GM12878 (cell line): ENCODE measurements around the gene ISCA2. TPM values are rescaled to one million over a fixed set of nuclear protein-coding genes. Genes with fewer than 3 reads are reported as not detected.

ENCODE experiments used
- ATAC-seq: fragments of 200-7000 bp; cut with Tn5 transposase; 3 replicates; pipeline ENCODE4 v1.9.1; 2020; ENCODE audit warnings: mild to moderate bottlenecking, moderate library complexity
- BruUV-seq: library from RNA; stranded (reverse); fragments of 400-500 nt; replicated peaks from 2 replicates; lab custom pipeline; 2021; lab: Mats Ljungman, UMichigan
- CTCF ChIA-PET: fragments of 300-600 bp; sonication (Branson Sonifier 250); formaldehyde crosslinking; extraction: SDS; loops from one replicate; lab custom pipeline; 2021; ENCODE audit warnings: inconsistent platforms; lab: Yijun Ruan, JAX
- POLR2A ChIA-PET: fragments of 350-600 bp; formaldehyde crosslinking; extraction: SDS; loops from one replicate; lab custom pipeline; 2021; ENCODE audit warnings: inconsistent platforms; lab: Charles Lee
- RAD21 ChIA-PET: fragments of 300-600 bp; sonication (Branson Sonifier 250); formaldehyde crosslinking; loops from one replicate; lab custom pipeline; 2023; ENCODE audit warnings: antibody characterized with exemption; ENCODE audit not compliant: unreplicated experiment; lab: Charles Lee
- SMC1A ChIA-PET: fragments of 300-600 bp; sonication (Branson Sonifier 250); formaldehyde crosslinking; loops from one replicate; lab custom pipeline; 2023; ENCODE audit not compliant: unreplicated experiment, uncharacterized antibody; lab: Charles Lee
- DNase-seq: peaks from one replicate; pipeline ENCODE4 v3.0.0-alpha.2; 2011; ENCODE audit warnings: low read depth, low spot score
- FAIRE-seq: peaks from 3 replicates; lab custom pipeline; 2011; peaks lifted over from hg19 to GRCh38; lab: Jason Lieb, UNC
- H2AFZ ChIP-seq: 2 replicates; pipeline ENCODE4 v1.6.0; 2011; ENCODE audit warnings: low read depth, low read length, control low read depth; ENCODE audit not compliant: control insufficient read depth
- H3K27ac ChIP-seq: 2 replicates; pipeline ENCODE4 v1.5.1; 2011; ENCODE audit warnings: control low read depth; ENCODE audit not compliant: control insufficient read depth, insufficient read depth
- H3K27me3 ChIP-seq, 2 experiments: replicated peaks in 1 of 2; 2 replicates each; pipeline versions ENCODE4 v1.6.0 to v1.6.1; 2011; ENCODE audit warnings: low read length in 1 of 2; ENCODE audit not compliant: control insufficient read depth in 2 of 2, insufficient read depth in 2 of 2
- H3K36me3 ChIP-seq, 2 experiments: 2 replicates each; pipeline ENCODE4 v1.5.1; 2011; ENCODE audit warnings: low read length in 1 of 2; ENCODE audit not compliant: control insufficient read depth in 2 of 2, insufficient read depth in 2 of 2
- H3K4me1 ChIP-seq: 2 replicates; pipeline ENCODE4 v1.6.1; 2011; ENCODE audit warnings: mild to moderate bottlenecking, low read length, moderate library complexity, mixed read lengths; ENCODE audit not compliant: control insufficient read depth, insufficient read depth
- H3K4me2 ChIP-seq: 2 replicates; pipeline ENCODE4 v1.6.0; 2011; ENCODE audit warnings: control low read depth; ENCODE audit not compliant: control insufficient read depth, insufficient read depth
- H3K4me3 ChIP-seq: fragments of 200-600 bp; sonication (generic); 2 replicates; pipeline ENCODE4 v1.5.1; 2016
- H3K79me2 ChIP-seq: 2 replicates; pipeline ENCODE4 v1.6.0; 2011; ENCODE audit warnings: low read length; ENCODE audit not compliant: control insufficient read depth, insufficient read depth
- H3K9ac ChIP-seq: 2 replicates; pipeline ENCODE4 v1.8.0; 2011; ENCODE audit warnings: low read length, control low read depth, mixed read lengths; ENCODE audit not compliant: control insufficient read depth, insufficient read depth
- H3K9me3 ChIP-seq: replicated peaks from 3 replicates; pipeline ENCODE4 v1.5.1; 2011; ENCODE audit warnings: mild to moderate bottlenecking, low read length; ENCODE audit not compliant: control insufficient read depth, insufficient read depth
- H4K20me1 ChIP-seq: 2 replicates; pipeline ENCODE4 v1.6.0; 2011; ENCODE audit not compliant: control insufficient read depth, insufficient read depth
- BMI1 ChIP-seq: fragments of 450-650 bp; IDR thresholded peaks from 2 replicates; pipeline ENCODE4 v1.6.1; 2016; ENCODE audit warnings: mild to moderate bottlenecking, moderate library complexity, borderline replicate concordance
- E2F8 ChIP-seq: fragments of 450-650 bp; IDR thresholded peaks from 2 replicates; pipeline ENCODE4 v1.6.1; 2018; ENCODE audit warnings: mild to moderate bottlenecking, low read depth, moderate library complexity; ENCODE audit not compliant: partially characterized antibody
- HSF1 ChIP-seq: fragments of 150-350 bp; IDR thresholded peaks from 2 replicates; pipeline ENCODE4 v1.6.1; 2014; ENCODE audit warnings: mild to moderate bottlenecking, low read depth, low read length
- IRF5 ChIP-seq: fragments of 450-650 bp; IDR thresholded peaks from 2 replicates; pipeline ENCODE4 v1.6.1; 2017; ENCODE audit warnings: borderline replicate concordance
- KAT2A ChIP-seq: conservative IDR thresholded peaks from 2 replicates; pipeline ENCODE4 v1.6.1; 2011; ENCODE audit warnings: low read depth, low read length; ENCODE audit not compliant: control insufficient read depth
- MLLT1 ChIP-seq: fragments of 450-650 bp; IDR thresholded peaks from 2 replicates; pipeline ENCODE4 v1.6.1; 2016; ENCODE audit warnings: mild to moderate bottlenecking
- PBX3 ChIP-seq: IDR thresholded peaks from 2 replicates; pipeline ENCODE4 v1.6.1; 2011; ENCODE audit warnings: mild to moderate bottlenecking, low read depth, low read length, moderate library complexity; ENCODE audit not compliant: insufficient replicate concordance
- PML ChIP-seq: IDR thresholded peaks from 2 replicates; pipeline ENCODE4 v1.6.1; 2012; ENCODE audit warnings: low read length, inconsistent platforms
- RCOR1 ChIP-seq: conservative IDR thresholded peaks from 2 replicates; pipeline ENCODE4 v1.6.1; 2012; ENCODE audit warnings: low read depth, low read length, improper control_type of control experiment
- RELB ChIP-seq: fragments of 450-650 bp; IDR thresholded peaks from 2 replicates; pipeline ENCODE4 v1.6.1; 2017; ENCODE audit warnings: low read depth, mild to moderate bottlenecking, moderate library complexity
- SIN3A ChIP-seq: IDR thresholded peaks from 2 replicates; pipeline ENCODE4 v1.6.1; 2012; ENCODE audit warnings: low read depth, low read length, improper control_type of control experiment
- WRNIP1 ChIP-seq: IDR thresholded peaks from 2 replicates; pipeline ENCODE4 v1.6.1; 2011; ENCODE audit warnings: low read depth, low read length, improper control_type of control experiment, borderline replicate concordance
- WGBS: methylation state at CpG from one replicate; pipeline ENCODE4 v1.1.6; 2016; ENCODE audit warnings: low lambda C conversion rate; ENCODE audit not compliant: insufficient replicate concordance, insufficient coverage; ENCODE audit errors: missing lambda C conversion rate; 5-methylcytosine and 5-hydroxymethylcytosine counted together
- in situ Hi-C: fragments of 300-500 bp; cut with MboI; formaldehyde crosslinking; loops from 9 replicates; pipeline ENCODE4 v1.14.3; 2018; ENCODE audit warnings: mixed read lengths
- intact Hi-C: fragments of 100-400 bp; cut with micrococcal nuclease; formaldehyde crosslinking; loops from one replicate; pipeline ENCODE4 v1.14.2; 2022; ENCODE audit not compliant: unreplicated experiment
- polyA plus RNA-seq, 11 experiments: library from polyadenylated mRNA; depleted of rRNA in 4 of 11; unstranded in 6 of 11; stranded (reverse) in 5 of 11; fragments of >200 nt; fragmentation: Nextera tagmentation in 4 of 11; fragmentation: Illumina TruSeq in 1 of 11; extraction: Ambion mirVana in 4 of 11; extraction: Trizol in 1 of 11; gene quantifications; 1 replicate in 1 of 11; 2 replicates in 10 of 11; pipeline versions ENCODE4 v1.2.1 to v1.2.3, GENCODE V29; 2011 to 2016; ENCODE audit warnings: inconsistent platforms in 2 of 11, missing spikeins in 2 of 11, low read depth in 1 of 11
- total RNA-seq, 4 experiments: library from RNA; depleted of rRNA in 3 of 4; stranded (reverse); fragments of >200 nt in 3 of 4; fragmentation: Illumina TruSeq in 1 of 4; extraction: Trizol in 1 of 4; gene quantifications; 2 replicates each; pipeline versions ENCODE4 v1.2.1 to v1.2.3, GENCODE V29; 2013 to 2021

The ISCA2 gene
- total and polyA plus RNA-seq, 10 of the 15 experiments (the other 5 are each of a cell fraction or from before 2014, with no cell fraction given): 7.5 to 116 (median 32.5) TPM

- H3K9ac ChIP-seq: no peak overlapping the region
- peaks cover 13% of the 10 kb centered on the region for H3K4me1 ChIP-seq
- no peaks in the 10 kb centered on the region for H3K36me3 ChIP-seq
- no peak for ATAC-seq
- ChIA-PET SMC1A (no interaction called here), CTCF (no interaction called here), RAD21 (no interaction called here), POLR2A (no interaction called here)
- H2AFZ ChIP-seq: no peak overlapping the region
- H3K79me2 ChIP-seq: no peaks in the 10 kb centered on the region
- no peak for DNase-seq
- in situ Hi-C loops (no loop called here), intact Hi-C loops (no loop called here)
- 24% methylated on average over 10 of the region's 10 CpGs for WGBS
- H3K27ac ChIP-seq: no peak overlapping the region
- no peaks in the 10 kb centered on the region for H4K20me1 ChIP-seq
- no peak overlapping the region for H3K4me3 ChIP-seq
- H3K27me3 ChIP-seq: no peaks in the 10 kb centered on the region; a peak in 1 of 4 replicates
- no peak for FAIRE-seq
- H3K9me3 ChIP-seq: no peaks in the 10 kb centered on the region
- no TSS peak for BruUV-seq
- no peak overlapping the region for H3K4me2 ChIP-seq
- no peak for TF ChIP-seq HSF1
- no peak for TF ChIP-seq WRNIP1
- no peak for TF ChIP-seq PBX3
- TF ChIP-seq KAT2A: no peak
- no peak for TF ChIP-seq BMI1
- TF ChIP-seq RCOR1: no peak
- TF ChIP-seq MLLT1: no peak
- TF ChIP-seq E2F8: no peak
- no peak for TF ChIP-seq IRF5
- no peak for TF ChIP-seq RELB
- TF ChIP-seq PML: no peak
- TF ChIP-seq SIN3A: no peak
These were observed 18.6 kb downstream of the ISCA2 start for GRCh38 chr14:74511966-74512830.
